ENCODE measurements around the gene NAV1. TPM values are rescaled to one million over a fixed set of nuclear protein-coding genes. Genes with fewer than 3 reads are reported as not detected.

NAV1 gene
- total and polyA plus RNA-seq, 2 of the 8 experiments (the other 6 are each of a cell fraction or from before 2014, with no cell fraction given), result 9.9 to 42.7 TPM

GRCh38 chr1:201557572-201557958 is 18.6 kb downstream of the NAV1 start:
- Histone ChIP-seq H3K4me3 (ENCODE audit: extremely low read depth in 1 of 4, insufficient read depth in 2 of 4, low read depth in 3 of 4, low read length in 4 of 4) (no peak overlapping the region), H4K20me1 (replicated peaks in 1 of 2; ENCODE audit: control insufficient read depth in 1 of 2, insufficient read depth in 2 of 2, low read length in 2 of 2) (no peaks in the 10 kb centered on the region), H2AFZ (ENCODE audit: low read length) (no peak overlapping the region), H3K14ac (ENCODE audit: insufficient read length) (no peak overlapping the region), H3K56ac (replicated peaks; ENCODE audit: insufficient read length, low read depth, low read length) (no peak overlapping the region), H3K36me3 (ENCODE audit: control insufficient read depth in 2 of 4, insufficient read depth in 4 of 4, low read length in 3 of 4) (no peaks in the 10 kb centered on the region), H2BK5ac (ENCODE audit: low read depth, low read length) (no peak overlapping the region), H4K91ac (replicated peaks; ENCODE audit: insufficient read length, low read length) (no peak overlapping the region), H2BK12ac (ENCODE audit: low read depth, low read length) (no peak overlapping the region), H3K4ac (replicated peaks; ENCODE audit: insufficient read length, low read depth, low read length) (no peak overlapping the region), H3K23ac (ENCODE audit: insufficient read length) (no peak overlapping the region), H3K23me2 (ENCODE audit: low read depth, low read length) (no peaks in the 10 kb centered on the region), H3K79me2 (ENCODE audit: control insufficient read depth in 1 of 2, insufficient read depth in 2 of 2, low read length in 2 of 2) (no peaks in the 10 kb centered on the region), H4K5ac (ENCODE audit: insufficient read length, low read depth, low read length) (no peak overlapping the region), H3K4me2 (ENCODE audit: insufficient read depth in 1 of 2, low read depth in 2 of 2, low read length in 2 of 2) (no peak overlapping the region), H4K8ac (ENCODE audit: extremely low read depth, insufficient read depth, low read length) (no peak overlapping the region), H3K18ac (ENCODE audit: extremely low read depth, low read length) (no peak overlapping the region), H2BK15ac (ENCODE audit: low read length) (no peak overlapping the region), H2BK20ac (ENCODE audit: low read length) (no peak overlapping the region), H3K27me3 (replicated peaks in 1 of 4; ENCODE audit: control insufficient read depth in 3 of 4, extremely low read depth in 1 of 4, insufficient read depth in 3 of 4, low read length in 3 of 4) (0 out of 7 replicates have a peak, but pooled peaks cover 0 to 2% (median 0%) of the 10 kb centered on the region in 4 experiments), H3K79me1 (ENCODE audit: low read depth, low read length) (no peaks in the 10 kb centered on the region), H3K27ac (ENCODE audit: low read depth, low read length) (no peak overlapping the region), H3K9ac (replicated peaks in 1 of 4; ENCODE audit: extremely low read depth in 1 of 4, low read depth in 3 of 4, low read length in 3 of 4) (no peak overlapping the region), H3K9me3 (ENCODE audit: insufficient read depth in 2 of 2, low read depth in 1 of 2, low read length in 1 of 2) (no peaks in the 10 kb centered on the region), H3K4me1 (replicated peaks in 1 of 4; ENCODE audit: control insufficient read depth in 3 of 4, insufficient read depth in 4 of 4, low read length in 3 of 4) (peaks cover 0 to 8% (median 3%) of the 10 kb centered on the region in 4 experiments; a peak in 4 of 7 replicates), H2AK5ac (ENCODE audit: low read depth, low read length) (no peak overlapping the region), H2BK120ac (replicated peaks; ENCODE audit: low read depth, low read length) (no peak overlapping the region)
- 86% methylated on average over 7 of the region's 7 CpGs; no CpG with 5 or more reads in 1 of the 2 experiments for WGBS, 2 experiments (ENCODE audit: extremely low coverage in 1 of 2, insufficient coverage in 1 of 2, insufficient read length in 1 of 2, insufficient replicate concordance in 2 of 2, low coverage in 1 of 2, low lambda C conversion rate in 2 of 2, missing lambda C conversion rate in 1 of 2)
- no peak for FAIRE-seq
- ChIA-PET CTCF (ENCODE audit: partially characterized antibody) (interaction anchor here (0.6 to 22.6 kb wide), 11 partner anchors 12 to 1117 kb away, joined by 3 to 499 read pairs (median 54); partner anchors contain the start of gene NAV1), POLR2A (ENCODE audit: partially characterized antibody) (no interaction called here)
- no peak for DNase-seq (ENCODE audit: low read depth in 1 of 2, low spot score in 2 of 2)
- TF ChIP-seq, protein P1, sequence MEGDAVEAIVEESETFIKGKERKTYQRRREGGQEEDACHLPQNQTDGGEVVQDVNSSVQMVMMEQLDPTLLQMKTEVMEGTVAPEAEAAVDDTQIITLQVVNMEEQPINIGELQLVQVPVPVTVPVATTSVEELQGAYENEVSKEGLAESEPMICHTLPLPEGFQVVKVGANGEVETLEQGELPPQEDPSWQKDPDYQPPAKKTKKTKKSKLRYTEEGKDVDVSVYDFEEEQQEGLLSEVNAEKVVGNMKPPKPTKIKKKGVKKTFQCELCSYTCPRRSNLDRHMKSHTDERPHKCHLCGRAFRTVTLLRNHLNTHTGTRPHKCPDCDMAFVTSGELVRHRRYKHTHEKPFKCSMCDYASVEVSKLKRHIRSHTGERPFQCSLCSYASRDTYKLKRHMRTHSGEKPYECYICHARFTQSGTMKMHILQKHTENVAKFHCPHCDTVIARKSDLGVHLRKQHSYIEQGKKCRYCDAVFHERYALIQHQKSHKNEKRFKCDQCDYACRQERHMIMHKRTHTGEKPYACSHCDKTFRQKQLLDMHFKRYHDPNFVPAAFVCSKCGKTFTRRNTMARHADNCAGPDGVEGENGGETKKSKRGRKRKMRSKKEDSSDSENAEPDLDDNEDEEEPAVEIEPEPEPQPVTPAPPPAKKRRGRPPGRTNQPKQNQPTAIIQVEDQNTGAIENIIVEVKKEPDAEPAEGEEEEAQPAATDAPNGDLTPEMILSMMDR (IDR thresholded peaks at IDR 0.05; ENCODE audit: control extremely low read depth in 1 of 3, insufficient read depth in 1 of 3, low read depth in 1 of 3, low read length in 3 of 3), result no peak

All from H1 (cell line).